ENCODE measurements around the gene FAM161B. TPM values are rescaled to one million over a fixed set of nuclear protein-coding genes. Genes with fewer than 3 reads are reported as not detected.

The FAM161B gene
- total RNA-seq, 4 donors from 2014 or later: 1.8 to 6.5 (median 3.1) TPM

DNA sequence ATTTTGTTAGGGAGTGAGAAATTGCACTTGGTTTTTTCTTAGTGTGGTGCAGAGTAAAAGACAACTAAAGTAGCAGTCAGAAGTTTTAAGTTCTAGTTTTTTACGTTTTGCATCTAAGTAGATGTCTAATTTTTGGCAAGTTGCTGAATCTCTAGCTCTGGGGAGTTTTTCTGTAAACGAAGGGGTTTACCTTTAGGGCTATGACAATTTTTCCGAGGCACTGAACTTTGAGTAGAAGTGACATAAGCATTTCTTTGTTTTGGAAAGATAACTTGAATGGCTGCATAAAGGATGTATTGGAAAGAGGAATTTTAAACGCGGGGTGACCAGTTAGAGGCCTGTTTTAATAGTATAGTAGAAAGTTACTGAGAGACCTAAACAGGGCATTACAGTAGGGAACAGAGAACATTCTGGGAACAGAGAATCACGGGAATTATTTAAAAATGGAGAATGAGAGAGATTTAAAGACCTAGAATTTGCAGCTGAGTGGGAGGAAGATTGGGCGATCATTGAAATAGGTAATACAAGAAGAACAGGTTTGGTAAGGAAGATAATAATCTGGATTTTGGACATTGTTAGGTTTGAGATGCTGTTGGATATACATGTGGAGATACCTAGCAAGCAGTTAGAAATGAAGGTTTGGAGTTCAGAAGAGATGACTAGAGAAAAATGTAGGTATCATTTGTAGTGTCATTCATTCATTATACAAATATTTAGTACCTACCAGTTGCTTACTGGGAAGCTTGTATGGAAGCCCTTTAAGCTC is 62.0 kb downstream of the FAM161B start:
- DNase-seq (ENCODE audit: low spot score) (no peak), ATAC-seq (ENCODE audit: low FRiP score) (no peak)
- no peak for TF ChIP-seq CTCF (IDR thresholded peaks at IDR 0.05)

DNA sequence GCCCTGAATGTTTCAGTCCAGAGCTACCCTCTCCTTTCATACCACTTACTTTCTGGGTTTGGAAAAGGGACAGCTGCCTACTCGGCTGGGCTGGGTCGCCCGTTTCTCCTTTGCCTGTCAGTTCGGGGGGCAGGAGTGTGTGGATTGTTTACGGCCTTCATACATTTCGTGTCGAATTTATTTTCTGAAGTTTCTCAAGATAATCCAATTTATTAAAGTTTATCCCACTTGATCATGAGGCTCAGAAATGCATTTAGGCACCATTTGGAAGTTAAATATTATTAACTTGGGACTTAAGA is 62.6 kb downstream of the FAM161B start:
- ATAC-seq (ENCODE audit: low FRiP score): no peak
- TF ChIP-seq CTCF (IDR thresholded peaks at IDR 0.05): no peak
- no peak for DNase-seq (ENCODE audit: low spot score)

- TF ChIP-seq CTCF (IDR thresholded peaks at IDR 0.05): no peak
- ATAC-seq (ENCODE audit: low FRiP score) (peak; percentile 99), DNase-seq (ENCODE audit: low spot score) (peak; percentile 72)
Observed at GRCh38 chr14:73886449-73887317, 63.2 kb downstream of the FAM161B start, which contains the start of gene ZNF410. Gene ZNF410 (plus strand): TSS chr14:73886859. CDS start chr14:73892176, 5,317 bp downstream.

- DNase-seq (ENCODE audit: low spot score) (no peak), ATAC-seq (ENCODE audit: low FRiP score) (no peak)
- TF ChIP-seq CTCF (IDR thresholded peaks at IDR 0.05): no peak
Observed at GRCh38 chr14:73884438-73885190, 65.3 kb downstream of the FAM161B start.

Small RNAs within 50 kb of the gene (small RNA-seq; reads per million reads assigned to genes)
- not detected for gene RF00019

Other genes starting within 250 kb of the FAM161B start
- gene PNMA1, start 235.7 kb downstream of the FAM161B start, total RNA-seq: 10 to 100 TPM; 14.8 to 22.6 (median 20.1) TPM
- 10 to 100 TPM in 1 of 4 donors, 1 to 10 TPM in 3; 3.8 to 10.7 (median 4.9) TPM for gene PTGR2, start 98.3 kb downstream of the FAM161B start, total RNA-seq
- 10 to 100 TPM; 39.7 to 71.7 (median 54.1) TPM for gene ZNF410, start 63.2 kb downstream of the FAM161B start, total RNA-seq
- gene COQ6, start 208 bp upstream of the FAM161B start, total RNA-seq: 10 to 100 TPM; 17.8 to 57.2 (median 27.4) TPM
- 10 to 100 TPM in 3 of 4 donors, 1 to 10 TPM in 1; 6.8 to 12.7 (median 12.0) TPM for gene ENTPD5, start 69.2 kb upstream of the FAM161B start, total RNA-seq
- 10 to 100 TPM in 1 of 4 donors, 1 to 10 TPM in 3; 4.0 to 10.4 (median 5.7) TPM for gene BBOF1, start 69.3 kb upstream of the FAM161B start, total RNA-seq
- gene ALDH6A1, start 134.4 kb upstream of the FAM161B start, total RNA-seq: 10 to 100 TPM; 42.8 to 70.4 (median 59.8) TPM
- 10 to 100 TPM in 3 of 4 donors, 1 to 10 TPM in 1; 5.6 to 11.3 (median 10.8) TPM for gene LIN52, start 134.9 kb upstream of the FAM161B start, total RNA-seq

Data from omental fat pad (tissue), 4 donors.